ENCODE results near the gene PNKP. TPM values are rescaled to one million over a fixed set of nuclear protein-coding genes. Genes with fewer than 3 reads are reported as not detected.

Gene PNKP
- total and polyA plus RNA-seq, 9 of the 15 experiments (the other 6 are each of a cell fraction or from before 2014, with no cell fraction given) = 2.8 to 85.4 (median 25.3) TPM

- TF ChIP-seq MBD1 (CRISPR knock-in tag; IDR thresholded peaks at IDR 0.05) (no peak), DIDO1 (tag; IDR thresholded peaks at IDR 0.05; ENCODE audit: low read depth) (no peak), MEF2A (IDR thresholded peaks at IDR 0.05; ENCODE audit: control insufficient read depth, low read depth, low read length) (no peak), NR1H2 (CRISPR knock-in tag; IDR thresholded peaks at IDR 0.05) (no peak), ZKSCAN8 (CRISPR knock-in tag; IDR thresholded peaks at IDR 0.05) (no peak), CBX2 (IDR thresholded peaks at IDR 0.05; ENCODE audit: insufficient read depth, low read length, poor library complexity, severe bottlenecking) (no peak), IRF9 (tag; IDR thresholded peaks at IDR 0.05) (no peak), SMC3 (conservative IDR thresholded peaks at IDR 0.05; ENCODE audit: insufficient read depth, low read depth, low read length) (no peak), ARID2 (IDR thresholded peaks at IDR 0.05) (no peak), BRCA1 (IDR thresholded peaks at IDR 0.05) (no peak), BRCA1 (CRISPR knock-in tag; IDR thresholded peaks at IDR 0.05) (no peak), CEBPZ (IDR thresholded peaks at IDR 0.05; ENCODE audit: borderline replicate concordance, low read depth, low read length) (no peak), CC2D1A (IDR thresholded peaks at IDR 0.05) (0 out of 2 replicates have a peak, but pooled peaks have one; percentile 45), GABPB1 (CRISPR knock-in tag; IDR thresholded peaks at IDR 0.05) (peak; percentile 97), ZNF75A (CRISPR knock-in tag; IDR thresholded peaks at IDR 0.05) (no peak), ELF4 (CRISPR knock-in tag; IDR thresholded peaks at IDR 0.05) (peak; percentile 18; the same call in 1 of the 2 replicates), MAFG (tag; conservative IDR thresholded peaks at IDR 0.05) (peak; percentile 47; the same call in 1 of the 2 replicates), ZNF57 (CRISPR knock-in tag; IDR thresholded peaks at IDR 0.05) (no peak), NCOA6 (IDR thresholded peaks at IDR 0.05) (no peak), ZNF212 (CRISPR knock-in tag; IDR thresholded peaks at IDR 0.05) (no peak), DACH1 (IDR thresholded peaks at IDR 0.05; ENCODE audit: partially characterized antibody) (no peak), MCM3 (IDR thresholded peaks at IDR 0.05) (no peak), RNF2 (IDR thresholded peaks at IDR 0.05) (no peak; the same call in none of the 2 replicates), POU5F1 (IDR thresholded peaks at IDR 0.05; ENCODE audit: borderline replicate concordance, low read depth, low read length, partially characterized antibody) (peak; percentile 43)
Measured at GRCh38 chr19:49877020-49877878, 9.9 kb upstream of the PNKP start, which contains the start of the genes AKT1S1 and TBC1D17 (continued).
